ENCODE data around the gene ADAT2.

ADAT2 gene

DNA sequence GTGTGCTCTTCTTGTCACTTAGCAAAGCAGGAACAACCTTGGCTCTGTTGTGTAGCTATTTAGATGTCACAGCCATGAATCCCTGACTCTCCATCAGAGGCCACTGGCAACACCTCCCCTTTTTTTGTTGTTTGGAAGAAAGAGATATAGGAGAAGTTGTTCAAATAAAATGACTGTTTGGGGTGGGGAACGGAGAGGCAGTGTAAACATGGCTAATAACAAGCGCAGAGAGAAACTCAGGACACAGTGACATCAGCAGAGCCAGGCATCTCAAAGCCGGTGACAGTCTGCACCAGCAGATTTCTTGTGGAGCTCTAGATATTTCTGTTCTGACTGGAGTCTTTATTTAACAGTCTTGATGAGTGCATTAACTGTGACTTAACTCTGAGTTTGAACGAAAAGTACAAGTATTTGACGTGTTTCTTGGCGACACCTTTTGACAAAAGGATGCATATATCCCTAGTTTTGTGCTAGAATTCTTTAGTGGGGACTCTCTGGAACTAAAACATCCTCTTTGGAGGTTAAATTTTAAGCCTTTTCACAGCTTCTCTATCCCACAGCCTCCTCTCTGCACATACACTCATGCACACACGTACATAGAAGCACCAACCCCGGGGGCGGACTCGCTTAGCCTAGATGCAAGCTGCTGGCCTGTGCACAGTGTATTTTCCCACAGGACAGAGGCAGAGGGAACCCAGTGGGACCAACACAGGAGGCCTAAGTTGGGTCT is 53.8 kb downstream of the ADAT2 start:
- ATAC-seq (peak; percentile 37), DNase-seq (no peak)

DNA sequence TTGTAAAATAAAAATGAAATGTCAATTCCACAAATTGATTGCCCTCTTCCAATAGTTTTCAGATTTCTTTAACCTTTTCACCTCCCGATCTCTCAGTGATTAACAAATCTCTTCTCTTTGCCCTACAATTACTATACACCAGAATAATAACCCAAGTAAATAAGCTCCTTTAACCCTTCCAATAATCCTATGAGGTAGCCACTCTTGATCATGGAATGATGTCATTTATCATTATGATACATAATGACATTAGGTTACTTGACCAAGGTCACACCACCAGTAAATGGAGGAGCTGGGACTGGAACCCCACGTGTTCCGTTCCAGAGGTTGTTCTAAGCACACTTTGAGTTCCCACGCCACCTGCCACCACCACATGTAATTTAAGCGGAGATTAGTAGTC is 54.8 kb downstream of the ADAT2 start:
- ATAC-seq (no peak), DNase-seq (no peak)

DNA sequence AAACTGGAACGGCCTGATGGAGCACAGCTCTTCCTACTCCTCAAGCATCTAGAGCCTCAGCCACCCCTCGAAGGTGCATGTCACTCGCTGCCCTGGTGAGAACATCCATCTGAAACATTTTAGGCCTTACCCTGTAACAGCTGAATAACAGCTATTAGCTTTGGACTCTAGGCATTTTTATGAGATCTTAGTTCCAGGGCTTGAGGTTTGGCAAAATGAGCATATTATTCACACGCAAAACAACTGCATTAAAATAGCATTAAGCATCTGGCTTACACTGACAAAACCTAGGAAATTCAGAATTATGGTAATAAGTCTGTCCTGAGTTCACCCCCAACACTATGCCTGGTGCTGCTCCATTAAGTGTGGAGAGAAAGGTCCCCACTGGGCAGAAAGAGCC is 56.1 kb downstream of the ADAT2 start:
- no peak for ATAC-seq
- no peak for DNase-seq

DNA sequence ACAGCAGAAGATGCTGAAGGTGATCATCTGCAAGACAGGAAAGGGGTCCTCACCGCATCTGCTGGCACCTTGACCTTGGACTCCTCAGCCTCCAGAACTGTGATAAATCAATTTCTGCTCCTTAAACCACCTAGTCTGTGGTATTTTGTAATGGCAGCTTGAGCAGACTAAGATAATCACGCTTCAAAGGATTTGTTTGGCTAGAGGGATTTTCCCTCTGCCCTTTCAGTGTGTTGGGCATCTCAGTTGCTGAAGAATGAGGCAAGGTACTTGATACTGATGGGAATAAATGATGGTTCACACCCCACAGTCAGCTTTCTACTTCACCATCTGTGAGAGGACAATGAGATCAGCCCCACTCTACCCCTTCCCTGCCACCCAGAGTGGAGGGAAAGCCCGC is 60.2 kb downstream of the ADAT2 start:
- DNase-seq (no peak), ATAC-seq (peak; percentile 49)

DNA sequence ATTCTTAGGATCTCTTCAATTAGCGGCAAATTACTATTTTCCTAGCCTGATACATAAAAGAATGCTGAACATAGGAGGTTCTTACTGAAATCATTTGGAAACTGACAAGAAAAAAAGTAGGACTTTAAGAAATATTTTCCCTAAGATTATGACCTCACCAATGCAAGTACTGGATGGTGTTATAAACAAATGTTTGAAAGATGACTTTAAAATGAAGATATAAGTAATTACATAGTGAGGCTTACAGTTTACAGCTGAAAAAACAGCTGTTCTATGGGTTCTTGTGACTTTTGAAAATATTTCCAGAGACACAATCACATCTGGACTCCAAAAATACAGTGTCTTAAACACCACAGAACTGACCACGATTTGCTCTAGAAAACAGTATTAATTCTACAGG is 64.9 kb downstream of the ADAT2 start:
- no peak for DNase-seq
- no peak for ATAC-seq

DNA sequence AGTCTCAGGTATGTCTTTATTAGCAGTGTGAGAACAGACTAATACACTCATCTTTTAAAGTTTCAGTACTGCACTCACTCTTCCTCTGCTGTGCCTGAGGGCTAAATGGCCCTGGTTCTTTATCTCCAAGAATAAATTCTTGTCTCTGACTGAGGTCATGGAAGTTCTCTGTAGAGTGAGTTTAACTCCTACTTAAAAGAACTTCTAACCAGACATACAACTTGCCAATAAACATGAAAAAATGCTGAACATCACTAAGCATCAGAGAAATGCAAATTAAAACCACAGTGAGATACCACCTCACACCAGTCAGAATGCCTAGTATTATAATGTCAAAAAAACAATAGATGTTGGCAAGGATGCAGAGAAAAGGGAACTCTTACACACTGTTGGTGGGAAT is 73.6 kb downstream of the ADAT2 start:
- ATAC-seq, result no peak
- DNase-seq, result no peak

DNA sequence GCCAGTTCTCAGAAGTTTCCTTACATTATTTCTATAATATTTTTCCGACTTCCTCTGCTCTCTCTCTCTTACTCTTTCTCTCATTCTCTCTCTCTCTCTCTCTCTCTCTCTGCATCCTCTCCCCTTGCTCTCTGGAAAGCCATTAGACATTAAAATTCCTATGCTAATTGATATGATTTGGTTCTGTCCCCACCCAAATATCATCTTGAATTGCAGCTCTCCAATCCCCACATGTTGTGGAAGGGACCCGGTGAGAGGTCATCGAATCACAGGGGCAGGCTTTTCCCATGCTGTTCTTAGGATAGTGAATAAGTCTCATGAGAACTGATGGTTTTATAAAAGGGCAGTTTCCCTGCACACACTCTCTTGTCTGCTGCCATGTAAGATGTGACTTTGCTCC is 74.1 kb downstream of the ADAT2 start:
- DNase-seq (no peak), ATAC-seq (no peak)

DNA sequence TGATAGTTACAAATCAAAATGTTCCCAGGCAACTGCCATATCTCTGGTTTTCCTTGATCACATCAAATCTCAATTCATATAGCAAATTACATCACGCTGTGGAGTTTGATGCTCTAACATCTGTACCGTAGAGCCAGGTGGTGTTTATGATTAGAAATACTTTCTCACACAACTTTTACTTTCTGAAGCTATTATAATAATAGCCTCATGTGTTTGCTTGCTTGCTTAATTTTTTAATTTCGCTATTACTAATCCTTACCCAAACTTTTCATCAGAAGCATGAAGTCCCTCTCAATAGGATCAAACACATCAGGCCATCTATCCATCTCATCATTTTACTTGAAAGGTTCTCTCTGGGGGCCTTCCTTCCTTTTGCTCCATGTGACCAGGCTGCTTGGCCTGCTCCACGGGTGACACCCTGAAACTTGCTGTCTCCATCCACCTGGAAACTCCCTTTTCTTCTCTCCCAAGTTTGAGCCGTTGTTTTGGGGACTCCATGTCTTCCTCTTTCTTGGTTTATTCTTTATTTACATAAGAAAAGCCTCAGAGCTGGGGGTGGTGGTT is 75.4 kb downstream of the ADAT2 start:
- no peak for ATAC-seq
- DNase-seq, result no peak

DNA sequence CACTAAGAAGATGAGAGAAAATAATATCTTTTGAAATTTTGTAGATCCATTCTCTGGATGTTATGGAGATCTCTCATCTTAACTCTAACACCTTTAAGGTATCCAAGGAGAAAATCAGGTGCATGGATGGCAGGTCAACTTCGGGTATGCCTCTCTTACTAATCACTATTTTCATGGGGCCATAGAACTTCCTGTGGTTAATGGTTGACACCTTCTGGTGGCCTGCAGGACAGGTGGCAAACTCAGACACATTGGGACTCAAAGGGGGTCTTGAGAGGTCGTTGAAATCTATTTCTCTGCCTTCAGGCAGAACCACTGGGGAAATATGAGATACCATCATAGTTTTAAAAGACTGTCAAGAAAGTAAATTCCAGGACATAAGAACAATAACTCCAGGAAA is 76.5 kb downstream of the ADAT2 start:
- DNase-seq (no peak), ATAC-seq (no peak)

Data from stimulated activated naive CD8-positive, alpha-beta T cell treated with anti-CD3 and anti-CD28 coated beads, Interleukin-15, Interleukin-2, amounts not matched to agents 100 U/mL and 50 U/mL, for 24 hours (primary cell).